Neuron (in vitro differentiated cells): ENCODE measurements around the gene CALR3.
A peak's percentile ranks its signal among the peaks of the same experiment; 100 is the strongest.
"Not testable (repeated sequence)": the region's sequence is repeated elsewhere in the genome, so short reads cannot be mapped to it uniquely, and the experiment has no call there.

Source experiments
- H2AFZ ChIP-seq: one replicate; pipeline ENCODE4 v1.6.1; 2013; ENCODE audit warnings: low read depth, mild to moderate bottlenecking, inconsistent platforms, low read length, moderate library complexity
- H3K27me3 ChIP-seq: one replicate; pipeline ENCODE4 v1.6.1; 2013; ENCODE audit warnings: low read length; ENCODE audit not compliant: insufficient read depth
- H3K36me3 ChIP-seq: one replicate; pipeline ENCODE4 v1.6.1; 2013; ENCODE audit warnings: low read length; ENCODE audit not compliant: insufficient read depth
- H3K4me1 ChIP-seq: one replicate; pipeline ENCODE4 v1.6.1; 2013; ENCODE audit warnings: low read length; ENCODE audit not compliant: insufficient read depth
- H3K4me3 ChIP-seq: 2 replicates; pipeline ENCODE4 v1.5.1; 2013; ENCODE audit warnings: mild to moderate bottlenecking, low read length, moderate library complexity
- H3K9me3 ChIP-seq: one replicate; pipeline ENCODE4 v1.6.1; 2013; ENCODE audit warnings: low read length

CALR3 gene

DNA sequence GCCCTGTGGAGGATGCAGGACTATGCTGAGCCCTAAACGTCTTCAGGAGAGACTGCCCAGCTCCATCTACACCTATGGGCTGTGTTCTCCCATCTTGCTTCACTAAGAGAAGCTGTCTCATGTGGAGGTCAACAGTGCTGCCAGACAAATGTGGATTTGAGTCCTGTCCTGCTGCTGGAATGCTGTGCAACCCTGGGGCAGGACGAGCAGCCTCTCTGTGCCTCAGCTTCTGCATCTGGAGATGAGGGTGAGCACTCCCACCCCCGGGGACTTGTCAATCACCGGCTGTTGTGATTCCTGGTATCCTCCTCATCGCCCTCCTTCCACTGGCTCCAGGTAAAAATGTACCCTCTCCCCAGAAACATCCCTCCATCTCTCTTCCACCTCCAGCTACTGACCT, 40.5 kb downstream of the CALR3 start:
- H3K27me3 ChIP-seq, result no peaks in the 10 kb centered on the region
- no peak overlapping the region for H2AFZ ChIP-seq
- H3K36me3 ChIP-seq, result no peaks in the 10 kb centered on the region
- H3K4me3 ChIP-seq, result no peak overlapping the region
- H3K9me3 ChIP-seq, result no peaks in the 10 kb centered on the region
- peaks cover 37% of the 10 kb centered on the region for H3K4me1 ChIP-seq

DNA sequence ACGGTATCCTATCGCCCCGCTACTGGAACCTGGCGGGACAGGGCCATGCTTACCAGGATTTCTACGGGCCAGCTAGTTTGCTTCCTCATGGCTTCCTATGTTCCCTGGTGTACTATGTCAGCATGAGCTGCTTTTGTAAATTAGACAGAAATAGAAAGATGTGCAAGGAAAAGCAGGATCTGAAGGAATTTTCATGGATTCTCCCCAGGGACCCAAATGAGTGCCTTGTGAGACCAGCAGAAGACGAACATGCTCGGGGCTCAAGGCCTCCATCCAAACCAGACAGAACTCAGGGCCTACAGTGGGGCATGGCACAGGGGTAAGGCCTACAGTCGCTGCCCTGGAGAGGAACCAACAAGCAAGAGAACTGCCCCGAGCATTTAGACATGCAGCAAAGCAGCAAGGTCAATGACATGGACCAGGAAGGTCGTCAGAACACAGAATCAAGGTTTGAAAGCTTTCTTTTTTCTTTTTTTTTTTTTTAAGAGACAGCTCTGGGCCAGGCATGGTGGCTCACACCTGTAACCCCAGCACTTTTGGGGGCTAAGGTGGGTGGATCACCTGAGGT, 41.5 kb downstream of the CALR3 start:
- no peaks in the 10 kb centered on the region for H3K36me3 ChIP-seq
- no peak overlapping the region for H2AFZ ChIP-seq
- H3K9me3 ChIP-seq, result no peaks in the 10 kb centered on the region
- H3K4me3 ChIP-seq, result no peak overlapping the region
- H3K27me3 ChIP-seq, result no peaks in the 10 kb centered on the region
- peaks cover 37% of the 10 kb centered on the region for H3K4me1 ChIP-seq

DNA sequence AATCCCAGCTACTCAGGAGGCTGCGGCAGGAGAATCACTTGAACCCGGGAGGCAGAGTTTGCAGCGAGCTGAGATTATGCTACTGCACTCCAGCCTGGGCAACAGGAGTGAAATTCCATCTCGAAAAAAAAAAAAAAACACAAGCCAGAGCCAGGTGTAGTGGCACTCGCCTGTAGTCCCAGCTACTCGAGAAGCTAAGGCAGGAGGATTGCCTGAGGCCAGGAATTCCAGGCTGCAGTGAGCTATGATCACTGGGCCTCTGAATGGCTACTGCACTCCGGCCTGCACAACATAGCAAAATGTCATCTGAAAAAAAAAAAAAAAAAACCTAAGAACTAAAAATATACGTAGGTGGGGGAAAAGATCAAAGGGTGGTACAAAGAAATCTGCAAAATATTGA, 43.6 kb downstream of the CALR3 start:
- no peaks in the 10 kb centered on the region for H3K27me3 ChIP-seq
- no peaks in the 10 kb centered on the region for H3K36me3 ChIP-seq
- H3K4me3 ChIP-seq, result no peak overlapping the region
- no peaks in the 10 kb centered on the region for H3K9me3 ChIP-seq
- peaks cover 17% of the 10 kb centered on the region for H3K4me1 ChIP-seq
- H2AFZ ChIP-seq, result no peak overlapping the region

DNA sequence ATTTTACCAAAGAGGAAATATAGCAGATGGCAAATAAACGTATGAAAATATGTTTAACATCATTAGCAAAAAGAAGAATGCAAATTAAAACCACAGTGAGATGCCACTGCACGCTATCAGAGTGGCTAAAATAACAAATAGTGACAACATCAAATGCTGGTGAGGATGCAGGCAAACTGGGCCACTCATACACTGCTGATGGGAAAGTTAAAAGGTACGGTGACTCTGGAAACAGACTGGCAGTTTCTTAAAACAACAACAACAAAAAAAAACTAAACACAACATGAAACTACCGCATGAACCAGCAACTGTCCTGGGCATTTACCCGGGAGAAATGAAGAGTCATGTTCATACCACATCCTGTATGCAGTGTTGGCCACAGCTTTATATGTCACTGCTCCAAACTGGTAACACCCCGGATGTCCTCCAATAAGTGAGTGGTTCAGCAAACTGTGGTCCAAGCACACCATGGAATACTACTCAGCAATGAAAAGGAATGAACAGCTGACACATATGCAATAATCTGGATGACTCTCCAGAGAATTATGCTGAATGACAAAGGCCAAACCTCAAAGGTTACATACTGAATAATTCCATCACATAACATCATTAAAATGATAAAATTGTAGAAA, 46.5 kb downstream of the CALR3 start:
- no peak overlapping the region for H3K4me3 ChIP-seq
- H3K4me1 ChIP-seq, result peaks cover 20% of the 10 kb centered on the region
- no peaks in the 10 kb centered on the region for H3K27me3 ChIP-seq
- no peaks in the 10 kb centered on the region for H3K36me3 ChIP-seq
- no peak overlapping the region for H2AFZ ChIP-seq
- no peaks in the 10 kb centered on the region for H3K9me3 ChIP-seq

DNA sequence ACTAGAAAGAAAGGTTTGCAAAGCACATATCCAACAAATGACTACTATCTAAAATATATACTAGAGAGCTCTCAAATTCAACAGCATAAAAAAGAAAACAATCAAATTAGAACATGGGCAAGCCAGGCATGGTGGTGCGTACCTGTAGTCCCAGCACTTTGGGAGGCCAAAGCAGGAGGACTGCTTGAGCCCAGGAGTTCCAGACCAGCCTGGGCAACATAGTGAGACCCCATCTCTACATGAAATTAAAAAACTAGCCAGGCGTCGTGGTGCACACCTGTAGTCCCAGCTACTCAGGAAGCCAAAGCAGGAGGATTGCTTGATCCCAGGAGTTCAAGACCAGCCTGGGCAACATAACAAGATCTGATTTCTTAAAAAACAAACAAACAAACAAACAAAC, 47.1 kb downstream of the CALR3 start:
- not testable (repeated sequence) for H2AFZ ChIP-seq, H3K9me3 ChIP-seq, H3K36me3 ChIP-seq, H3K27me3 ChIP-seq, H3K4me3 ChIP-seq
- peaks cover 15% of the 10 kb centered on the region for H3K4me1 ChIP-seq

DNA sequence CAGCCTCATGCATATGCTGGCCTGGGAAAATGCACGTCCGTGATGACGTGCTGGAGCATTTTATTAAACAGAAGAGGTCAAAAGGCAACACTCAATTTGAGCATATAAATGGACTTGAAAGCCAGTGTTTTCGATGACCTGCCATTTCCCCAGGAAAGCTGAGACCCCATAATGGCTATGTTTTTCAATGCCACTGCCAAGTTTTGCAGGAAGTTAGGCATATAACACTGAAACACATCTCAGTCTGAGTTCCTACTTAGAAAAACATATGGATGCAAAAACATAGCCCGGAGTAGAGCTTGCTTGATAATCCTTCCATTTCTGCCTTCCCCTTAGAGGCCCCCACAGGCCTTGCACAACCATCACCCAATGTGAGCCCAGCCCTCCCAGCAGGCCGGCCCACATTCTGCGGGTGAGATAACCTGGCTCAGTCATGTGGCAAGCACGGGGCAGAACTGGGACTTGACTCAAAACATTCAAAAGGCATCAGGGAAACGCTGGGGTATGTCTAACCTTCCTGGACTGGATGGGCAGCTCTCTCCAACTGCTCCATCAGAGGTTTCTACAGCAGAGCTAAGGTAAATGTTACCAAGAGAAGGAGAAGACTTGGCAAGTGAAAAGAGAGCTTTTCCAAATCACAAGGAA, 49.1 kb downstream of the CALR3 start:
- Histone ChIP-seq H3K4me1 (peaks cover 25% of the 10 kb centered on the region), H3K36me3 (no peaks in the 10 kb centered on the region), H3K27me3 (no peaks in the 10 kb centered on the region), H3K4me3 (no peak overlapping the region), H2AFZ (no peak overlapping the region), H3K9me3 (no peaks in the 10 kb centered on the region)

DNA sequence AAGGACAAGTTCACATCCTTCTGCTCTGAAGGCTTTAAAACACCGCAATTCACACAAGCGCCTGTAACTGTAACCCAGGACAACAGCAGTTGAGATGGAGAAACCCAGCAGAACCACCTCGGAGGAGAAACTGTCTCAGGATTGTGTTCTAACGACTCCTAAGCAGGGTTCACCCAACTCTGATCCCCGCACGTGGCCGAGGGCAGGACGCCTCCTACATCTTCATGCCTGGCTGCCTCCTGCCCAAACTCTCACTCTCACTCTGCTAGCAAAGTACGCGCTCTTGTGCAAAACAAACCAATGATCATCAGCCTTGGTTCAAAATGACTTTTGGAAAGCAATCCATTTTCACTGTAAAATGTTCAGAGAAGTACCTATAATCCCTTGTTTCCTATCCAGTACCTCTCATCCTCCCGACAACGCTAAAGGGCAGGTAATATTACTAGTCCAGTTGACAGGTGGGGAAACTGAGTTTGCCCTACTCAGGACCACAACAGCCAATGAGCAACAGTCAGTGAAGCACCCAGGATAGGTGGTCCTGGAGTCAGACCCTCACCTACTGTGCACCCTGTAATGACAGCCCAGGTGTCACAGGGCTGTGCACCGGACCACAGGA, 49.8 kb downstream of the CALR3 start:
- H3K36me3 ChIP-seq, result no peaks in the 10 kb centered on the region
- peaks cover 30% of the 10 kb centered on the region for H3K4me1 ChIP-seq
- H3K4me3 ChIP-seq, result no peak overlapping the region
- no peaks in the 10 kb centered on the region for H3K27me3 ChIP-seq
- no peaks in the 10 kb centered on the region for H3K9me3 ChIP-seq
- no peak overlapping the region for H2AFZ ChIP-seq

DNA sequence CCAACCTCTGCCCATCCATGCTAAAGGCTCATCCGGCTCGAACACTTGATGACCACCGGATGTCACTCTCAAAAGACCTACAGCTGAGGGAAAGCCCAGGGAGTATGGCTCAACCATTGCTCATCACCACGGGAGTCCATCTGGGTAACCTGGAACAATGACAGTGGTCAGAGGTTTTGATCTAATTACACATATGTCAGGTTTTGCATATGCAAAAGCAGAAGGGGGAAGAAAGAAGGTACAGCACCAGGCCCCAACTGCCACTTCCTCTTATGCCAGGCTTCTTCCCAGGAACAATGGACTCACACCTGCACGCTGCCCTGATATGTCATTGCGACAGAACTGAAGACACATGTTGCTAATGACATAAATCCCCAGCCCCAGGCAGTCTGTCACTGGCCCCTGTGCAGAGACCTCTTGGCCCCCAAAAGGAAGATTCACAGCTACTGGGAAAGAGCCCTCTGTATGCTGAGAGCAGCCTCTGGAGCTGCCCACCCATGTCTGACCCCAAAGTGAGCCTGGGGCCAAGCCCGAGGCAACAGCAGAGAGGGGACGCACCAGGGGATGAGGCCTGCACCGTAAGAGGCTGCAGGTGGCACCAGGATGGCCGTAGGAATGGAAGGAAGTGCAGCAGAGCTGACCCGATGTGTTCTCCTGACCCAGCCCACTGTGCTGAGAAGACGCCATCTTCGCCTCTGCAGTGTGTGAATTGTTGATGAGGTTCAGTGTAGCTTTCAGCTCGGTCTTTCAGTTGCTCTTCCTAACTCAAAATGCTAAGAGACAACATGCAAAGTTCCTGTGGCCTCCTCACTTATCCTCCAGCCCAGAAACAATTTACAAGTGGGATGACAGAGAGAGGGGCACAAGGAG, 50.5 kb downstream of the CALR3 start:
- Histone ChIP-seq H3K4me1 (peaks cover 33% of the 10 kb centered on the region), H3K4me3 (no peak overlapping the region), H3K27me3 (no peaks in the 10 kb centered on the region), H2AFZ (no peak overlapping the region), H3K36me3 (peaks cover 6% of the 10 kb centered on the region), H3K9me3 (no peaks in the 10 kb centered on the region)

DNA sequence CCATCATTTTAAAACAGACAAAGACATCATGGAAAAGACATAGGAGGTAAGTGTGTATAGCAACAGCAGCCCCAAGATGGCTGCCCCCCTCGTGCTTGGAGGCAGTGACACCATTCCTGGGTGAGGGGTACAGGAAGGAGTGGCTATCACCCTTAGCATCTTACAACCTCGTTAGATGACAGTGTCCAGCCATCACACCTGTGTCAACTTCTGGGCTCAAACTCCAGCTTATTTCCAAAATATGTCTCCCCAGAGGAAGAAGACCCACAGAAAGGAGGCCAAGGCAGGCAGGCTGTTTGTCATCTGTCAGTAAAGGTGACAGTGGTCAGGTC, 51.7 kb downstream of the CALR3 start:
- H3K9me3 ChIP-seq, result no peaks in the 10 kb centered on the region
- H3K36me3 ChIP-seq, result peaks cover 13% of the 10 kb centered on the region
- peaks cover 33% of the 10 kb centered on the region for H3K4me1 ChIP-seq
- no peak overlapping the region for H2AFZ ChIP-seq
- H3K27me3 ChIP-seq, result no peaks in the 10 kb centered on the region
- no peak overlapping the region for H3K4me3 ChIP-seq

DNA sequence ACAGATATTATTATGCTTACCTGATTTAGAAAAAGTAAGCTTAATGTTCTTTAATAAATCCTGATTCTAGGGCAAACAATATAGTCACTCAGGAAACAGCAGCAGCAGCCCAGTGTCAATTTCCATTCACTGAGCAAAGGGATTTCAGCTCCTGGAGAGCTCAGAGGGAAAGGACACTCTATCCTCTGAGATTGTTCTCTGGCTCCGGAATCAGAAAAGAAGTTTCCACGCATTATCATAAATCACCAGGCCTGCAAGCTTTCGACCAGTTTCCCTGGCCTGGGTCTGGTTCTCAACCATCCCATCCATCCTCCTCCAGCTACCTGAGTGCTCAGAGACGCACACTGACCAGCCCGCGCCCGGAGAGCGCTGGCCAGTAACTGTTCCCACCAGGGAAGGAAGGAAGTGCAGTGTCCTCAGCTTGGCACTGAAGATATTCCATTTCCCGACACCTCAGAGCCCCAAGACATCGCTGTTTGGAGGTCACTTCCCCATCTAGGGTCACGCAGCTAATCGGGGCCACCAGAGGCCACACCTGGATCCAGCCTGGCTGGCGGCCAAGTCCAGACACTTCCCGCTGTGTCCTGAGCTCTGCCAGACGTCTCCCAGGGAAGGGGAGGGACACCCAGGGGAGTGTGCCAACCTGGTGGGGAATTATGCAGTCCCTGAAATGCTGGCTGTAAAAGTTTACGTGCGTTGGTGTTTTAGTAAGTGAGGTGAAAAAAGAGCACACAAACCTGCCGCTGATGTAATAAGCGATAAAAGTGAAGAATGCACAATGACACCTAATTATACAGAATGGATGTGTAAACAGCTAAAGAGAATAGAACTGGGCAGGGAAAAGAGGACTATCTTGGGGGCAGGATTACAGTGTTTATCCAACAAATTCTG, 53.3 kb downstream of the CALR3 start:
- Histone ChIP-seq H3K9me3 (no peaks in the 10 kb centered on the region), H3K4me1 (peaks cover 33% of the 10 kb centered on the region), H3K36me3 (peaks cover 22% of the 10 kb centered on the region), H2AFZ (no peak overlapping the region), H3K4me3 (no peak overlapping the region), H3K27me3 (no peaks in the 10 kb centered on the region)

DNA sequence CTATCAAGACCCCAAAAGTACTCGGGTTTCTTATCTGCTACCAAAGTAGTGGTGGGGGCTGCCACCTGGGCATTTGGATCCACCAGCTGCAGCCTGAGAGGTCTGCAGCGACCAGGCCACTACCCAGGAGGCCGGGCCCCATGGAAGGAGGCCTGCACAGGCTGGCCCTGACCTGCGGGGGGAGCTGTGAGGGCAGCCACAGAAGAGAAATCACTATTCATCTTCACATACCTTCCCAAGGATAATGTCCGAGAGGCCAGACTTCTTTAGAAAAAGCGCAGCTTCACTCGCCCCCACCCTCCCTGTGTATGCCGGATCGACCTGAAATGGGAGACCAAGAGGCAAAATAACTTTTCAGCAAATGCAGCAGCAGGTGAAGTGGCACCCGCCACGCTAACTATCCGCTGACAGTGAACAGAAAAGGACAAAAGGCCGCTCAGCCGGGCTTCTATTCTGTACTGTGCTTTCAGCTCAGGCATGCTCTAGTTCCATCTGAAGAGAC, 54.3 kb downstream of the CALR3 start:
- H3K4me3 ChIP-seq, result peak overlapping the region; percentile 8
- peaks cover 31% of the 10 kb centered on the region for H3K36me3 ChIP-seq
- no peaks in the 10 kb centered on the region for H3K9me3 ChIP-seq
- peaks cover 33% of the 10 kb centered on the region for H3K4me1 ChIP-seq
- H2AFZ ChIP-seq, result no peak overlapping the region
- no peaks in the 10 kb centered on the region for H3K27me3 ChIP-seq

DNA sequence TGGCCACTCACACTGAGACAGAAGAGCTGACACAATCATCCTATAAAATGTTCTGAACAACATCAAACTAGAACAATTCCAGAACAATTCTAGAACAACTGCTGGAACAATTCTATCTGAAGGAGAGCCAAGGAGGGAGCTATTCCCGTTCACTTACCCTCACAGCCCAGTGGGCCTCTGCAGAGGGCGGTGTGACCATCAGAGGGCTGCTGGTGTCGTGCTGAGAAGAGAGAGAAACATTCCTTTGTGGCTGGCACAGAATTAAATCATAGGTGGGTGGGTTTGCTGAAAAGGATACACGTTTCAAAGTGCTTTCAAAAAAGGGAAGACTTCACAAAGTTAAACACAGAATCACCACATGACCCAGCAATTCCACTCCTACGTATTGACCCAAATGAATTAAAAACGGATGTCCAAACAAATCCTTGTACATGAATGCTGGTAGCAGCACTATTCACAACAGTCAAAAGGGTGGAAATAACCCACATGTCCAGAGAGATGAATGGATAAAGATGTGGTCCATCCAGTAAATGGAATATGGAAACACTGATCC, 59.1 kb downstream of the CALR3 start:
- Histone ChIP-seq H2AFZ (no peak overlapping the region), H3K4me1 (peaks cover 8% of the 10 kb centered on the region), H3K4me3 (no peak overlapping the region), H3K9me3 (no peaks in the 10 kb centered on the region), H3K27me3 (no peaks in the 10 kb centered on the region), H3K36me3 (peaks cover 59% of the 10 kb centered on the region)
